ENCODE data around the gene PFDN4.

GRCh38 chr20:54161008-54161820 is 46.7 kb upstream of the PFDN4 start:
- no peak for TF ChIP-seq CTCF (IDR thresholded peaks at IDR 0.05; ENCODE audit: borderline replicate concordance, extremely low read depth, low read length, poor library complexity, severe bottlenecking)
- no peak for TF ChIP-seq EZH2 (IDR thresholded peaks at IDR 0.05; ENCODE audit: borderline replicate concordance, low read depth, low read length, severe bottlenecking)
